ENCODE results near the gene CAMK4.

- no peak for TF ChIP-seq CTCF (conservative IDR thresholded peaks at IDR 0.05; ENCODE audit: low read depth in 2 of 2)
- TF ChIP-seq EZH2 (IDR thresholded peaks at IDR 0.05; ENCODE audit: low read depth, unreplicated experiment): no peak
Observed at GRCh38 chr5:111337133-111337532, 112.9 kb downstream of the CAMK4 start.
